ENCODE results near the gene AHRR.

Gene AHRR

DNA sequence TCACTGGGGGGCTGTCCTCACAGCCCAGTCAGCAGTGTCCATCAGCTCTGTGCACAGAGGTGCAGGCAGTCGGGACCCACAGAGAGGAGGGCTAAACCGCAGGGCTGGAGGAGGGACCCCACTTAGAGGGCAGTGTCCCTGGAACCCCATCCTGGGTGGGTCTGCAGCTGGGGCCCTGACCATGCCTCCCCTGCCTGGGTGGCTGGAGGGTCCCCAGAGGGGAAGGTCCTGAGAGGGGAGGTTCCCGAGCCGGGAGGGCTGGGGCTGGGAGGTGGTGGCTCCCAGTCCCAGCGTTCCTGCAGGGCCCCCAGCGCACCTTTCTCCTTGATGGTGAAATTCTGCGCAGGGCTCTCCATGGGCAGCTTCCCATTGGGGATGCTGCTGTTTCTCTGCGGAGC lies 154.2 kb downstream of the AHRR start:
- no peak for TF ChIP-seq SIN3A (IDR thresholded peaks at IDR 0.05; ENCODE audit: borderline replicate concordance, insufficient read depth, low read length)
- TF ChIP-seq FOXP2 (optimal IDR thresholded peaks at IDR 0.05; ENCODE audit: borderline replicate concordance, extremely low read depth, extremely low read length, insufficient read depth) = no peak
- no peak for TF ChIP-seq POLR2AphosphoS5 (IDR thresholded peaks at IDR 0.05; ENCODE audit: low read depth, low read length)
- no peak for TF ChIP-seq TAF1 (IDR thresholded peaks at IDR 0.05; ENCODE audit: borderline replicate concordance, insufficient read depth, low read length)
- TF ChIP-seq, protein P1, sequence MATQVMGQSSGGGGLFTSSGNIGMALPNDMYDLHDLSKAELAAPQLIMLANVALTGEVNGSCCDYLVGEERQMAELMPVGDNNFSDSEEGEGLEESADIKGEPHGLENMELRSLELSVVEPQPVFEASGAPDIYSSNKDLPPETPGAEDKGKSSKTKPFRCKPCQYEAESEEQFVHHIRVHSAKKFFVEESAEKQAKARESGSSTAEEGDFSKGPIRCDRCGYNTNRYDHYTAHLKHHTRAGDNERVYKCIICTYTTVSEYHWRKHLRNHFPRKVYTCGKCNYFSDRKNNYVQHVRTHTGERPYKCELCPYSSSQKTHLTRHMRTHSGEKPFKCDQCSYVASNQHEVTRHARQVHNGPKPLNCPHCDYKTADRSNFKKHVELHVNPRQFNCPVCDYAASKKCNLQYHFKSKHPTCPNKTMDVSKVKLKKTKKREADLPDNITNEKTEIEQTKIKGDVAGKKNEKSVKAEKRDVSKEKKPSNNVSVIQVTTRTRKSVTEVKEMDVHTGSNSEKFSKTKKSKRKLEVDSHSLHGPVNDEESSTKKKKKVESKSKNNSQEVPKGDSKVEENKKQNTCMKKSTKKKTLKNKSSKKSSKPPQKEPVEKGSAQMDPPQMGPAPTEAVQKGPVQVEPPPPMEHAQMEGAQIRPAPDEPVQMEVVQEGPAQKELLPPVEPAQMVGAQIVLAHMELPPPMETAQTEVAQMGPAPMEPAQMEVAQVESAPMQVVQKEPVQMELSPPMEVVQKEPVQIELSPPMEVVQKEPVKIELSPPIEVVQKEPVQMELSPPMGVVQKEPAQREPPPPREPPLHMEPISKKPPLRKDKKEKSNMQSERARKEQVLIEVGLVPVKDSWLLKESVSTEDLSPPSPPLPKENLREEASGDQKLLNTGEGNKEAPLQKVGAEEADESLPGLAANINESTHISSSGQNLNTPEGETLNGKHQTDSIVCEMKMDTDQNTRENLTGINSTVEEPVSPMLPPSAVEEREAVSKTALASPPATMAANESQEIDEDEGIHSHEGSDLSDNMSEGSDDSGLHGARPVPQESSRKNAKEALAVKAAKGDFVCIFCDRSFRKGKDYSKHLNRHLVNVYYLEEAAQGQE (IDR thresholded peaks at IDR 0.05; ENCODE audit: insufficient read depth in 1 of 2, low read depth in 2 of 2, low read length in 2 of 2) = no peak

DNA sequence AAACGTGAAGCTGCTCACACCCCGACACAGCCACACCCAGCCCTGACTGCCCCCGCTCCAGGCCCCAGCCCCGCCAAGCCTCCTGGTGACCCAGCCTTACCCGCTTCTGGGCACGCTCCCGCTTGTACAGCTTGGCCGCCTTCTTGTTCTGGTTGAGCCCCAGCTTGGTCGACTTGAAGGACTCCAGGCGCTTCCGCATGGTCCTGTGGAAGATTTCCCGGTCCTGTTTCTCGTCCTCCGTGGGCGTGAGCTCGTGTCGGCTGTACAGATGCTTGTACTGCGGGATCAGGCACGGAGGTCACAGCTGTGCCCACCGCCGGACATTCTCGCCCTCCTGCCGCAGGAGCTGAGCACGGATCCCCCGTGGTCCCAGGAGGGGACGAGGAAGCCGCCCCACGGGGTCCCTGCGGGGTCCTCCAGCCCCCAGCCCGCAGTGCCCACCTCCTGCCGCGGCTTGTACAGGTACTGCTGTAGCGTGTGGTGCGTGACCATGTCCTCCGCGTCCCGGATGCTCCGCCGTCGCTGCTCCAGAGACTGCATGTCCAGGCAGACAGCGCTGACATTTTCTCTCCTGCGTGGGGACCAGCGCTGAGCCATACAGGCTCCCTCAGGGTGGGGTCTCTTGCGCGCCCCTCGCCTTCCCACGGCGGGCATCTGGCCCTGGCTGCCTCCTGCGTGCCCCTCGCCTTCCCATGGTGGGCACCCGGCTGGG lies 154.7 kb downstream of the AHRR start:
- TF ChIP-seq TAF1 (IDR thresholded peaks at IDR 0.05; ENCODE audit: borderline replicate concordance, insufficient read depth, low read length) (no peak), SIN3A (IDR thresholded peaks at IDR 0.05; ENCODE audit: borderline replicate concordance, insufficient read depth, low read length) (no peak), FOXP2 (optimal IDR thresholded peaks at IDR 0.05; ENCODE audit: borderline replicate concordance, extremely low read depth, extremely low read length, insufficient read depth) (no peak), POLR2AphosphoS5 (IDR thresholded peaks at IDR 0.05; ENCODE audit: low read depth, low read length) (no peak)
- TF ChIP-seq, protein P1 (IDR thresholded peaks at IDR 0.05; ENCODE audit: insufficient read depth in 1 of 2, low read depth in 2 of 2, low read length in 2 of 2) = no peak

DNA sequence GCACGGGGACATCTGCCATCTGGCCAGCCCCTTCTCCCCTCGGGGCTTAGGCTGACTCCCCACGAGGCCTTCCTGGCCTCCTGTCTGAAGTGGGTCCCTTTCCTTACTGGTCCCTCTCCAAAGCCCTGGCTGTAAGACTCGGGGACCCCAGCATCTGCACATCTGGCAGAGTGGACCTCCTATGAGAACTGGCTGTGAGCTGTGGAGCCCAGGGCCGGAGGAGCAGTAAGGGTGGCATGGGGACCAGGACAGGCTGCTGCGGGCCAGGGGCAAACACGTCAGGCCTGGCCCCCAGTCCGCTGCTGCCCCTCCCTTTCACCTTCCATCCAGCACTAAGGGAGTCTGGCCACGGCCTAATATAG lies 155.3 kb downstream of the AHRR start:
- no peak for TF ChIP-seq POLR2AphosphoS5 (IDR thresholded peaks at IDR 0.05; ENCODE audit: low read depth, low read length)
- no peak for TF ChIP-seq FOXP2 (optimal IDR thresholded peaks at IDR 0.05; ENCODE audit: borderline replicate concordance, extremely low read depth, extremely low read length, insufficient read depth)
- TF ChIP-seq, protein P1 (IDR thresholded peaks at IDR 0.05; ENCODE audit: insufficient read depth in 1 of 2, low read depth in 2 of 2, low read length in 2 of 2) = no peak
- no peak for TF ChIP-seq SIN3A (IDR thresholded peaks at IDR 0.05; ENCODE audit: borderline replicate concordance, insufficient read depth, low read length)
- TF ChIP-seq TAF1 (IDR thresholded peaks at IDR 0.05; ENCODE audit: borderline replicate concordance, insufficient read depth, low read length) = no peak

DNA sequence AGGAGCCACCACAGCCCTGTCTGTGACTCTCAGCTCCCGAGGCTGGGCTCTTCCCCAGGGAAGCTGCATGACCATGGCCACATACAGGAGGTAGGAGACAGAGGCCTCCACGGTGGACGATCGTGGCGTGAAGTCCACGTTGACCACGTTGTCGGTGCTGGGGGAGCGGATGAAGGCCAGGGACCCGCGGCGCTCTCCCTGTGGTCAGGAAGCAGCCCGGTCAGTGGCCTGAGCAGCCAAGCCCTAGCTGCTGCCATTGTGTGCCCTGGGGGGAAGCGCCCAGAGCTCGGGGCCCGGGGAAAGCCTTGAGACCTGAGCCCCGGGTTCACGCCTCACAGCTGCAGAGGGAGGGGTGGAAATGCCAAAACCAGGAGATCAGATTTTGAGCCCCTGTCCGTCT lies 155.7 kb downstream of the AHRR start:
- no peak for TF ChIP-seq TAF1 (IDR thresholded peaks at IDR 0.05; ENCODE audit: borderline replicate concordance, insufficient read depth, low read length)
- no peak for TF ChIP-seq FOXP2 (optimal IDR thresholded peaks at IDR 0.05; ENCODE audit: borderline replicate concordance, extremely low read depth, extremely low read length, insufficient read depth)
- TF ChIP-seq POLR2AphosphoS5 (IDR thresholded peaks at IDR 0.05; ENCODE audit: low read depth, low read length) = no peak
- no peak for TF ChIP-seq SIN3A (IDR thresholded peaks at IDR 0.05; ENCODE audit: borderline replicate concordance, insufficient read depth, low read length)
- TF ChIP-seq, protein P1 (IDR thresholded peaks at IDR 0.05; ENCODE audit: insufficient read depth in 1 of 2, low read depth in 2 of 2, low read length in 2 of 2) = no peak

Measured in PFSK-1 (cell line).